HG02970 (cell line): ENCODE data around the gene HMGB1.
"Not testable (repeated sequence)": the region's sequence is repeated elsewhere in the genome, so short reads cannot be mapped to it uniquely, and the experiment has no call there.

Experiments used
- ATAC-seq: cut with Tn5 transposase; IDR thresholded peaks from one replicate; pipeline ENCODE4 v1.9.1; 2021; ENCODE audit warnings: mild to moderate bottlenecking, moderate library complexity, moderate number of reproducible peaks; ENCODE audit not compliant: unreplicated experiment, low FRiP score

HMGB1 gene

GRCh38 chr13:30466841-30467252, 1.1 kb upstream of the HMGB1 start:
- ATAC-seq: no peak

DNA sequence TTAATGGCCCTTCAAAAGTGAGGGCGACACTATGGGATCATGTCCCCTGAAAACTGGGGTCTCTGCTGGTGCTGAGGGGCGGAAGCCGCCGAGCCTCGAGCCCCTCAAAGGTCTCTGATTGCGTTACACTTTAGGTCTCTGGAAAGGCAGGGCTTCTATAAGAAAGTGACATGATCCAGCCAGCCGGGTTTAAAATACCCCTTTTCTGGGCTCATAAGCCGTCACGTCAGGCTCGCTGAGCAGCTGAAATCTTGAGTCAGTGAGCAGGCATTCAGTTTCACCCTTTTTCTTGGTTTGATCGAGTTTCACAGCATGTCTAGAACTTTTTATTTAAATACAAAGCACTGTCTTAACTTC, 600 bp upstream of the HMGB1 start:
- no peak for ATAC-seq

DNA sequence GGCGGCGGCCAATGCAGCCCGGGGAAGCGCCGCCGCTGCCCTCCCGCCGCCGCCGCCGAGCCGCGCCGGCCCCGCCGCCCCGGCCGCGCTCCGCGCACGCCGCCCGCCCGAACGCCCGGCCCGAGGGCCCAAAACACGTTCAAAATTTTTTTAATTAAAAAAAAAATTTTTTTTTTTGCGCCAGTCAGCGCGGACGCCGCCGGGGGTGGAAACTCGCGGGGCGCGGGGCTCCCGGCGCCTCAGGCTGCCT, 468 bp downstream of the HMGB1 start:
- no peak for ATAC-seq

DNA sequence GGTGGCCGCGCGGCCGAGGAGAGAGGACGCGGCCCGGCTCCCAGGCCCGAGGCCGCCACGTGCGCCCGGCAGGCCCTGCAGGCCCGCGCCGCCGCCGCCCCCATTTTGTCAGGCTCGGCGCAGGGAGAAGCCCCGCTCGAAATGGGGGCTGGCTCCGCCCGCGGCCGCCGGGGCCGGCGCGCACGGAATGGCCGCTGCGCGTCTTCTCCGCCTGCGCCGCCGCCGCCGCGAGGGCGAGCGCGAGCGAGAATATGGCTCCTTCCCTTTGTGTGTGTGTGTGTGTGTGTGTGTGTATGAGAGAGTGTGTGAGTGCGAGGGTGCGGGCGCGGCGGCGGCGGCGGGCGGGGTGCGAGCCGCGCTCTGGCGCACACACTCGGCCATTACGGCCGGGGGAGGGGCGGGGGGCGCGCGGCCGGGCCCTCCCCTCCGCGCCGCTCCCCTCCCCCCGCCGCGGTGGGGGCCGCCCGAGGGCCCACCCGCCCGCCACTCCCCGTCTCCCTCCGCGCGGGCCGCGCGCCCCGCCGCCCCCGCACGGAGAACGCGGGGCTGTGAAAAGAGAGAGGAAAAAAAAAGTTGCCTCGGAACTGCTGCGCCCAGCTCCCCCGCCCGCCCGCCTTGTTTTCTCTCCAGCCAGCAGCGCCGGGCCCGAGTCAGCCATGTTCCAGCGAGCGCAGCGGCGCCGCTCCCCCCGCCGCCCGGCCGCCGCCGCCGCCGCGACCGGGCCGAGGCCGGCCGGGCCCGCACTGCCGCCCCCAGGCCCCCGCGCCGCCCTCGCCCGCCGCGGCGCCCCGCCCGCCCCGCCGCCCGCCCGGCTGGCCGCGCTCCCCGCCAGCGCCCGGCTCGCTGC, 1.0 kb downstream of the HMGB1 start:
- peak; percentile 35 for ATAC-seq

- ATAC-seq: peak; percentile 30
These were observed 1.8 kb downstream of the HMGB1 start for GRCh38 chr13:30463787-30464495.

DNA sequence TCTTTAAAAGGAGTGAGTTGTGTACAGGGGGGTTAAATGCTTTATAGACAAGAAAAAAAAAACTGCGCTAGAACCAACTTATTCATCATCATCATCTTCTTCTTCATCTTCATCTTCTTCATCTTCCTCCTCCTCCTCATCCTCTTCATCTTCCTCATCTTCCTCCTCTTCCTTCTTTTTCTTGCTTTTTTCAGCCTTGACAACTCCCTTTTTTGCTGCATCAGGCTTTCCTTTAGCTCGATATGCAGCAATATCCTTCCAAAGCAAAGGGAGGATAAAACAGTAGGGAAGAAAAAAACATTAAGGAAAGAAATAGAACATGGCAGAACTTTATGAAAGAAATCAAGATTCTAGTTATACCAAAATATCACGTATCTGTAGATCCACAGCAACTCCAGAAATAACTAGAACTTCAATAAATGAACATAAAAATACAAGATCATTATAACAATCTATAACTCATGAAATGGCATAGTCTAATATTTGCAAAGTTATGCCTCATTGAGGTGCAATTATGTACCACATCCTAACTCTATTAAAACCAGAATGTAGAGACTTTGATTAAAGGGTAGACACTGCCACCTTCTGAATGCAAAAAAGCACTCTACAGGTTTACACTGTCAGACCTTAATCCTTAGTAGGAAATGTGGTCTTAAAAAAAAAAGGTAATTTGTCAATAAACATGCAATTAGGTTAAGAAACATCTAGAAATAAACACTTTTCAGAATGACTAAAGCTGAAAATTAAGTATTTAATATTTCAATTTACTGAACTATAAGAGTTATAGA, 4.3 kb downstream of the HMGB1 start:
- ATAC-seq: not testable (repeated sequence)

GRCh38 chr13:30457306-30457891, 8.3 kb downstream of the HMGB1 start:
- no peak for ATAC-seq

- ATAC-seq: no peak
These were observed 9.4 kb downstream of the HMGB1 start for GRCh38 chr13:30456290-30456689.

- no peak for ATAC-seq
These were observed 10.7 kb downstream of the HMGB1 start for GRCh38 chr13:30454991-30455390.

GRCh38 chr13:30453727-30454126, 12.0 kb downstream of the HMGB1 start:
- no peak for ATAC-seq

GRCh38 chr13:30451476-30451875, 14.3 kb downstream of the HMGB1 start:
- not testable (repeated sequence) for ATAC-seq

- no peak for ATAC-seq
These were observed 15.7 kb downstream of the HMGB1 start for GRCh38 chr13:30450066-30450465.

DNA sequence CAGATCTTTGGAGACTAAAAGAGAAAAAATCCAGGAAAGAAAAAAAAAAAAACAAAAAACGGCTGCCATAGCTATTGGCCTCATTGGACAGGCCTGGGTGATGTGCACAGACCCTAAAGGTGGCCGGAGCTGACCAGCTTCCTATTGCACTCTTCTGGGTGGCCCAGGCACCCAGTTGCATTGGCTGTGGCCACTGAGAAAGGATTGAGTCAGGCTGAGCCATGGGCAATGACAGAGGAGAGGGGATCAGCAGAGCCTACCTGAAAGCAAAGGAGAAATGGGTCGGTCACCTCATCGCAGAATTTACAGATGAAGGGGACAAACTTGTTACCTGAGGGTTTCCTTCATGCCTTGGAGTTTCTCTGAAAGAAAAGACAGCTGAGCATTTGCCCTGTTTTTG, 17.3 kb downstream of the HMGB1 start:
- no peak for ATAC-seq

- ATAC-seq: no peak
These were observed 19.6 kb downstream of the HMGB1 start for GRCh38 chr13:30446126-30446500.

DNA sequence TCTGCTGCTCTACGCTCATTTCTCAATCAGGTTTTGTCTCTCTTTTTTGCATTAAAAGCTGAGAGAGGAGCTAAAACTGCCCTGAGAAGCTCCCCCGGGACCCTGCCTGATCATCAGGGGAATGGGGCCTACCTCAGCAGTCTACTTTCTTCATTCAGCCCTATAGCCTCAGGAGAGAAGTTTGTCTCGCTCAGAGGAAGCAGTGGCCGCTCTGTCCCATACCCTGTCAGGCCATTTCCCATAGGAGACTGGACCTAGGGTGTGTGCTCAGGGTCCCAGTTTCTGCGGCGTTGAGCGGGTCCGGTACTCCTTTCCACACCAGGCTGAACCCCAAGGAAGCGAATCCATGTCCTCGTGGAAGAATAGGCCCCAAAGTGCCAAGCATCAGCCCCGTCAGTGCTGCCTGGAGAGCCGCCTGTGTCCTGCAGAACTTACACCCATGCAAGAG, 21.8 kb downstream of the HMGB1 start:
- peak; percentile 39 for ATAC-seq

GRCh38 chr13:30443491-30443890, 22.2 kb downstream of the HMGB1 start:
- not testable (repeated sequence) for ATAC-seq

DNA sequence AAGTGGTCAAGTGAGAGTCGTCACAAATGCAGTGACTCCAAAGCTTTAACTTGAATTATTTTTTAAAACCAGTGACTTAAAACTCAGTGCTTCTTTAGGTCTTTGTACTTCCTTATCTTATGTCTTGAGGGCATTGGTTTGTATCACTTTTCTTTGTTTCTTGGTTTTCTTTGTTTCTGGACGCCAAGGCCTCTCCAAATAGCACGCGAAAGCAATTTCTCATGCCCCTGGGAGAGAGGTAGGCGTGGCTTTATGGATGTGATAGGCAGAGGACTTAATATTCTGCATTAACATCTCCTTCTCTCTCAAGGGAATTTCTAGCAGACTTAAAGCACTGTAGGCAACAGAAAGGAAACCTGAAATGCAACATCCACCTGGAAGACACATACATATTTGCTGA, 22.8 kb downstream of the HMGB1 start:
- ATAC-seq: no peak

DNA sequence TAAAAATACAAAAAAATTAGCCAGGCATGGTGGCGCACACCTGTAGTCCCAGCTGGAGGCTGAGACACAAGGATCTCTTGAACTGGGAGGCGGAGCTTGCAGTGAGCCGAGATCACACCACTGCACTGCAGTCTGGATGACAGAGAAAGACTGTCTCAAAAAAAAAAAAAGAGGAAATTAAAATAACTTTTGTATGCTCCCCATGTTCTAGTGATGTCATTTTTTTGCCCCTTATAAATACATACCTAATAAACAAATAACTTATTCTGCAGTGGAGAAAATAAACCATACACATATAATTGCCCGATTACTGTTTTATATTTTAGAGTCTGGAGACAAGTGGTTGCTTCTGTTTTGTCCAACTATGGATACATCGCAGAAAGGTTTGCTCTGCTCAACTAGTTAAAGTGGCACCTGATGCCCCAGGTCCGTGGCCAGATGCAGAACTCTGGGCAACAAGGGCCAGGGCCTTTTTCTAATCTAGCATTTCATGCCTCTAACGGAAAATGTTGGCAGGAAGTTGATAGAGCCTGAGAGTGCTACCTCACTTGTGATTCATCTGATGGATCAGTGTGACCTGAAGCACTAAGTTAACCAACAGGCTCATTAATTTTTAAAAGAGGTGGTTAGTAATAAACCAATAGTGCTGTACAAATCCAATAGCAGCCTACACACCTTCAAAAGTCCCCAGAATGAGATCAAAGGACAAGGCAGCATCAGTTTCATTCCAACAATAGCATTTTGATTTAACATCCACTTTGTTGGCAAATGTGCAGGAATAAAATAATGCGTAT, 24.6 kb downstream of the HMGB1 start:
- no peak for ATAC-seq

DNA sequence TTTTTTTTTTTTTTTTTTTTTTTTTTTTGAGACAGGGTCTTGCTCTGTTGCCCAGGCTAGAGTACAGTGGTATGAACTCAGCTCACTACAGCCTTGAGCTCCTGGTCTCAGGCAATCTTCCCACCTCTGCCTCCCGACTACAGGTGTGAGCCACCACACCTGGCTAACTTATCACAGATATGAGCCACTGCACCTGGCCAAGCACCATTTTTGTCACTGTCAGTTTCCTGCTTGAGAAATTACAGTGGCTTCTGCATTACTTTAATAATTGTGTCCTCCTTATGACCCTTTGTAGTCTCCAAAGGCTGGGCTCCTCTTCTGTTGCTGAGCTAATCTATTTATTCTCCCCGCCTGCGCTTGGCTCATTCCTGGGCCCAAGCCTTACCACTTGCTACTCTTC, 27.4 kb downstream of the HMGB1 start:
- ATAC-seq: no peak

DNA sequence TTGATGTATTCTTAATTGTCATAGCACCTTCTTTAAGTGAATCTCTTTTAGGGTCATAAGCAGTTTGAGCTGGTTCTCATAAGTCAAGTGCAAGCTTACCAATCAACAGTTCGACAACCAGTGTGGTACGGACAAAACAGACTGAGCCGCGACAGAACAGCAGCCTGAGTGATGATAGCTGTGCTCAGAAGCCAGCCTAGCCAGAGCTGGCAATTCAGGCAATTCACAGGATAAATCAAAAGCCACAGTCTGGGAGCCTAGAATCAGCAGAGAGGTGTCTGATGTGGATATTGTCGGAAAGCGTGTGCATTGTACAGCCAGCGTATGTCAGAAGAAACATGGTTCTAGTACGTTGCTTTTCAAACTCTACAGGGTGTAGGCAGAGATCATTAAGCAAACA, 28.6 kb downstream of the HMGB1 start:
- ATAC-seq: no peak
